22Rv1 (cell line): Measurements from ENCODE around the gene GFPT2.

ENCODE experiments used
- CTCF ChIP-seq: fragments of 450-650 bp; IDR thresholded peaks from 2 replicates; pipeline ENCODE4 v1.5.1; 2017; ENCODE audit warnings: mild to moderate bottlenecking
- ZFX ChIP-seq: fragments of 450-650 bp; IDR thresholded peaks from 2 replicates; pipeline ENCODE4 v1.6.1; 2017; ENCODE audit warnings: antibody characterized with exemption, borderline replicate concordance

GRCh38 chr5:180390441-180391190 lies 37.5 kb upstream of the GFPT2 start:
- peak; percentile 11; the same call in 1 of the 2 replicates for TF ChIP-seq CTCF
- no peak for TF ChIP-seq ZFX
